Mesenteric fat pad (tissue), 1 donor: ENCODE results near the gene TMEM186. TPM values are rescaled to one million over a fixed set of nuclear protein-coding genes. Genes with fewer than 3 reads are reported as not detected.
A peak's percentile ranks its signal among the peaks of the same experiment; 100 is the strongest.

ENCODE experiments used
- DNase-seq: peaks from one replicate; pipeline ENCODE4 v3.0.0-alpha.2; 2020; ENCODE audit warnings: low spot score
- total RNA-seq: library from RNA; stranded (reverse); fragmentation: NEBNext Ultra II Directional; extraction: Animal tissue kit (Norgen Biotek cat#: 25700); gene quantifications from one replicate; pipeline ENCODE4 v1.2.1, GENCODE V29; 2021
- donor health status: DM: yes; HTN: yes; CAD: no.

TMEM186 gene
- total RNA-seq, 1 donor from 2014 or later, result 7.7 TPM

GRCh38 chr16:8775359-8775758 lies 22.1 kb downstream of the TMEM186 start:
- no peak for DNase-seq

DNA sequence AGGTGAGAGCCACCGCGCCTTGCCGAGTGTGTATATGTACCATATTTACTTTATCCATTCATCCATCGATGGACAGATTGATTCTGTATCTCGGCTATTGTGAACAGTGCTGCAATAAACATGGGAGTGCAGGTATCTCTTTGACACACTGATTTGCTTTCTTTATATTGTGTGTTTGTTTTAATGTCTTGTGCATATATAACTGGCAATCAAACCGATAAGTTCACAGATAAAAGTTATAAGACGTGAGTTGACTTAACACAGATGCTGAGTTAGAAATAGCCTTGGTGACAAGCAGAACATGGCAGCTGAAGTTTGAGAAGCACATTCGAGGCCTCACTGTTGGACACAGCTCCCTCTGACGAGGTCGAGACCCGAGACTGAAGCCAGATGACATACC lies 23.2 kb downstream of the TMEM186 start:
- DNase-seq, result no peak

DNA sequence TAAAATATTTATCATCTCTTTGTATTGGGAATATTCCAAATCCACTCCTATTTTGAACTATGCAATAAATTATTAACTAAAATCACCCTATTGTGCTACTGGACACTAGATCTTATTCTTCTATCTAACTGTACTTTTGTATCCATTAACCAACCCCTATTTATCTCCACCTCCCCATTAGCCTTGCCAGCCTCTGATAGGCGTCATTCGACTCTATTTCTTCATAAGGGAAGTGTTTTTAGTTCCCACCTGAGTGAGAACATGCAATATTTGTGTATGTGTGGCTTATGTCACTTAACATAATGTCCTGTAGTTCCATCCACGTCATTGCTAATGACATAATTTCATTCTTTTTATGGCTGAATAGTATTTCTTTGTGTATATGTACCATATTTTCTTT lies 23.9 kb downstream of the TMEM186 start:
- DNase-seq, result no peak

DNA sequence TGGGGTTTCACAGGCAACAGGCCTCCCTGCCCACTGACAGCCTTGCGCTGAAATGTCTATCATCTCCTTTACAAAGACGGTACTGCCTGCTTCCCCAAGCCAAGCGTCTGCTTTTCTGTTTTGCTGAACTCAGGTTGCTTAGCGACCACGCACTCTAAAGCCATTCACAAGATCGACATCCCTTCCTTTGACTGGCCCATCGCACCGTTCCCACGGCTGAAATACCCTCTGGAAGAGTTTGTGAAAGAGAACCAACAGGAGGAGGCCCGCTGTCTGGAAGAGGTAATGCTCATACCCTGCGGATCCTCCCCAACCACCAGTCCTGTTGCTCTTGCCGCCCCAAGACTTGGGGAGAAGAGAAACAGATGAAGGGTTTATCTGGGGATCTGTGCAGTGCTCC lies 28.7 kb downstream of the TMEM186 start:
- DNase-seq, result no peak

- no peak for DNase-seq
Measured at GRCh38 chr16:8768283-8768682, 29.2 kb downstream of the TMEM186 start.

- DNase-seq, result no peak
Measured at GRCh38 chr16:8767176-8767575, 30.3 kb downstream of the TMEM186 start.

- DNase-seq, result no peak
Measured at GRCh38 chr16:8764525-8765250, 32.8 kb downstream of the TMEM186 start.

DNA sequence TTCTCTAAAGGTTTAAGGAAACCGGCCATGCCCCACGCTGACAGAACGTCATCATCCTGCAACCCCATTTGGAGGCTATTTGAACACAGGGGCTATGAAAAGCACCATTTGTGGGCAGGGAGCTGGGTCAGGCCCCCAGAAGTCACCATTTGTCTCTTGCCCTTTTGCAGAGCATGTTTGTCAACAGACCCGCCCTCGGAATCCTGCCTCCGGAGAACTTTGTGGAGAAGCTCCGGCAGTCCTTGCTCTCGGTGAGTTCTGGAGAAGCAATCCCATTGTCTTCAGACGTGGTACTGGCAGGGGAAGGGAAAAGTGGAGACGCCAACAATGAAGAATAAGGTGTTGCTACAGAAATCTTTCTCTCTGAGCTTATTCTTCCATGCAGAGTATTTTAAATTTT lies 33.5 kb downstream of the TMEM186 start:
- no peak for DNase-seq

DNA sequence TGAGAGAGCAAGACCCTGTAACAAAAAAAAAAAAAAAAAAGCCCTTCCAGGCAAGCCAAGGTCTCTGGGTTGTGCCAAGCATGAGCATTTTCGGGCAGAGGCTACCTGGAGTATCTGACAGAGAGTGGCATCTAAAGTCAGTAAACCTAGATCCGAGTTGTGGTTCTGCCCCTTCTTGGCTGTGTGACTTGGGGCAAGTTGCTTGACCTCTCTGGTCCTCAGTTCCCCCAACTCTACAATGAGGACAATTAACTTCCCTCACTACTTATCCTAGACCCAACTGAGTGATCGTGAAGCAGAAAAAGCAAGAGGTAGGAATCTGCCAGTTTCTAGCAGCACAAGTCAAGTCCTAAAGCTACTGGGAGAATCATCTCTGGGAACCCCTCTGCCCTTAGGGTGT lies 34.4 kb downstream of the TMEM186 start:
- no peak for DNase-seq

GRCh38 chr16:8762254-8762653 lies 35.2 kb downstream of the TMEM186 start:
- DNase-seq, result no peak

GRCh38 chr16:8761078-8761477 lies 36.4 kb downstream of the TMEM186 start:
- DNase-seq, result no peak

DNA sequence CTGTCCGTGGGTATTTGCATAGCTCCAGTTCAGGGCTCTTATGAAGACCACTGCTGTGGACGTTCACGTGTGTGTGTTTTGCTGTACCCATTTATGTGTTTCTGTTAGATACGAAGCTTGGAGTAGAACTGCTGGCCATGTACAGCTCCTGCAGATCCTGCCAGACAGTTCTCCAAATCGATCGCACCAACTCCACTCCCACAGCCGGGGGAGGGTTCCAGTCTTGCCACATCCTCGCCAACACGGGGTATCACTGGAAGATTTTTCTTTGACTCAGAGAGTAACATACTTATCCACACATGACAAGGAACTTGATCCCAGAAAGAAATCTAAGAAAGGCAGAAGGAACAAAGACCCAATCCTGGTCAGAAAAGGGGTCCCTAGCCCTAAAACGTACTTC lies 37.4 kb downstream of the TMEM186 start:
- no peak for DNase-seq

DNA sequence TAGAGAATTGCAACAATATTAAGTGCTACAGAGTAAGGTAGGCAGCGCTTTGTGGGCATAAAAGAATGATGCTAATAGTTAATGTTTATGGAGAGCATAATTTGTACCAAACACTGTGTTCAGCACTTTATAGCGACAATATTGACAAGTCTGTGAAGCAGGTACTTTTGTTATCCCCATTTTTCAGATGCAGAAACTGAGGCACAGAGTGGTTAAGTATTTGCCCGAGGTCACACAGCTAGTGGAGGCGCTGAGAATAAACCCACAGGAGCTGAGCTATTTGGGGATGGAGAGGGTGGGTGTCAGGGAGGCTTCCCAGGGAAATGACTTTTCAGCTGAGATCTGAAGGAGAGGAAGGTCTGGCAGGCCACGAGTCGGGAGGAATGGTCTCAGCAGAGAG lies 39.4 kb downstream of the TMEM186 start:
- DNase-seq, result no peak

DNA sequence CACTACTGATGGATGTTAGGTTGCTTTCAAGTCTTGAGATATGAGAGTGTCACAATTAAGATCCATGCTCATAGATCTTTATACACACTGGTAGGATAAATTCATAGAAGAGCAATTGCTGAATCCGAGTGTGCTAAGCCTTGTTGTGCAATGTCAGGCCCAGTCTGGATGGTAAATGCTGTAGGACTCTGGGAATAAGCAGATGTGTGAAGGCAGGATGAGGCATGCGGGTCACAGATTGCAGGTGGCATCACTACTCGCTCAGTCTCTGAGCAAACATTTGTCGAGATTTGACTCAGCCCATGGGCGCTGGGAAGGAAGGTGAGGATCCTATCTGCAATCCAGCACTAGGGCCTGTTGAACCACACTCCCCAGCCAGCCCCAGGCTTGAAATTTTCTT lies 40.7 kb downstream of the TMEM186 start:
- DNase-seq, result no peak

GRCh38 chr16:8753416-8754054 lies 43.9 kb downstream of the TMEM186 start:
- no peak for DNase-seq

- DNase-seq, result no peak
Measured at GRCh38 chr16:8752706-8753105, 44.7 kb downstream of the TMEM186 start.

- DNase-seq, result peak; percentile 59
Measured at GRCh38 chr16:8751481-8752311, 45.7 kb downstream of the TMEM186 start.

DNA sequence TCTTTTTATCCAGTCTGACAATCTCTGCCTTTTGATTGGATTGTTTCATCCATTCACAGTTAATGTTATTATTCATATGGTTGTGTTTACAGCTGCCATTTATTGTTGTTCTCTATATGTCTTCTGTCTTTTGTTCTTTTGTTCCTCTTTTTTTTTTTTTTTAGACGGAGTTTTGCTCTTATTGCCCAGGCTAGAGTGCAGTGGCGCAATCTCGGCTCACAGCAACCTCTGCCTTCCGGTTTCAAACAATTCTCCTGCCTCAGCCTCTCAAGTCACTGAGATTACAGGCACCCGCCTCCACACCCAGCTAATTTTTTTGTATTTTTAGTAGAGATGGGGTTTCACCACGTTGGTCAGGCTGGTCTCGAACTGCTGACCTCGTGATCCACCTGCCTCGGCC lies 48.5 kb downstream of the TMEM186 start:
- peak; percentile 20 for DNase-seq
